Activated naive CD4-positive, alpha-beta T cell treated with anti-CD3 and anti-CD28 coated beads, Interleukin-2, amount 50 U/mL, for 16 hours (primary cell): ENCODE results near the gene SEMA4C.
A peak's percentile ranks its signal among the peaks of the same experiment; 100 is the strongest.

Experiments
- DNase-seq: peaks from one replicate; pipeline ENCODE4 v3.0.0-alpha.2; 2020

SEMA4C gene, protein sequence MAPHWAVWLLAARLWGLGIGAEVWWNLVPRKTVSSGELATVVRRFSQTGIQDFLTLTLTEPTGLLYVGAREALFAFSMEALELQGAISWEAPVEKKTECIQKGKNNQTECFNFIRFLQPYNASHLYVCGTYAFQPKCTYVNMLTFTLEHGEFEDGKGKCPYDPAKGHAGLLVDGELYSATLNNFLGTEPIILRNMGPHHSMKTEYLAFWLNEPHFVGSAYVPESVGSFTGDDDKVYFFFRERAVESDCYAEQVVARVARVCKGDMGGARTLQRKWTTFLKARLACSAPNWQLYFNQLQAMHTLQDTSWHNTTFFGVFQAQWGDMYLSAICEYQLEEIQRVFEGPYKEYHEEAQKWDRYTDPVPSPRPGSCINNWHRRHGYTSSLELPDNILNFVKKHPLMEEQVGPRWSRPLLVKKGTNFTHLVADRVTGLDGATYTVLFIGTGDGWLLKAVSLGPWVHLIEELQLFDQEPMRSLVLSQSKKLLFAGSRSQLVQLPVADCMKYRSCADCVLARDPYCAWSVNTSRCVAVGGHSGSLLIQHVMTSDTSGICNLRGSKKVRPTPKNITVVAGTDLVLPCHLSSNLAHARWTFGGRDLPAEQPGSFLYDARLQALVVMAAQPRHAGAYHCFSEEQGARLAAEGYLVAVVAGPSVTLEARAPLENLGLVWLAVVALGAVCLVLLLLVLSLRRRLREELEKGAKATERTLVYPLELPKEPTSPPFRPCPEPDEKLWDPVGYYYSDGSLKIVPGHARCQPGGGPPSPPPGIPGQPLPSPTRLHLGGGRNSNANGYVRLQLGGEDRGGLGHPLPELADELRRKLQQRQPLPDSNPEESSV

DNA sequence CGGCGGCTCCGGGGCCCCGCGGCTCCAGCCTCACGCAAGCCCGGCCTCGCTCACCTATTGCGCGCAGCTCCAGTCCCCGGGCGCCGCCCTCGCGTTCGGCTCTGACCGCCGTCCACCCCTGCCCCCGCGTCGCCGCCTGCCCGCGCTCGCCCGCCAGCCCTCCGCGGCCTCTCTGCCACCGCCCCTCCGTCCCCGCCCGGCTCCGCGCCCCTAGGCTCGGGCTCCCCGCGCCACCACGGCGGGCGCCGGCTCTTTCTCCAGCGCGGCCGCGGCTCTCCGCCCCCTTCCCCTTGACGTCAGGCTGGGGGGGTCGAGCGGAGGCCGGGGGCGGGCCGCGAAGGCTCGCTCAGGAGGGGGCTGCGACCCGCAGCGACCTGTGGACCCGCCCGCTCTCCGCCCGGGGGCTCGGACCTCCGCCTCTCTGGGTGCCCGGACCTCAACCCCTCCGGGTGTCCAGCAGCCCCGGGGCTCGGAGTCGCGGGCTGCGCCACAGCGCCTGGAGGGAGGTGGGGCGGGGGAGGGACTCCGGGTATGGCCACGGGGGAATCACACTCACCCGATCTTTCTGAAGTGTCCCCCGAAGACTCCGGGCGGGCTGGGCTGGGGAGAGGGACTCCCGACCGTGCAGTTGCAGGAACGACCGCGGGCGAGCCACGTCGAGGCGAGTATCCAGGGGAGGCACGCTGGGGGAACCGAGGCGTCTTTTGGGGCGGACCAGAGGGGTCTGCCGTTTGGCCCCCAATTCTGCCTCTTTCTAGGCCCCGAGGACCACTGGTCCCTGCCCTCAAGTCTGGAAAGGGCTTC lies at the start of gene SEMA4C:
TSS of gene SEMA4C (minus strand) at position 259 of the 804 bp plus-strand sequence. CDS start 2,194 bp downstream, outside the sequence.
- DNase-seq = peak; percentile 58

DNA sequence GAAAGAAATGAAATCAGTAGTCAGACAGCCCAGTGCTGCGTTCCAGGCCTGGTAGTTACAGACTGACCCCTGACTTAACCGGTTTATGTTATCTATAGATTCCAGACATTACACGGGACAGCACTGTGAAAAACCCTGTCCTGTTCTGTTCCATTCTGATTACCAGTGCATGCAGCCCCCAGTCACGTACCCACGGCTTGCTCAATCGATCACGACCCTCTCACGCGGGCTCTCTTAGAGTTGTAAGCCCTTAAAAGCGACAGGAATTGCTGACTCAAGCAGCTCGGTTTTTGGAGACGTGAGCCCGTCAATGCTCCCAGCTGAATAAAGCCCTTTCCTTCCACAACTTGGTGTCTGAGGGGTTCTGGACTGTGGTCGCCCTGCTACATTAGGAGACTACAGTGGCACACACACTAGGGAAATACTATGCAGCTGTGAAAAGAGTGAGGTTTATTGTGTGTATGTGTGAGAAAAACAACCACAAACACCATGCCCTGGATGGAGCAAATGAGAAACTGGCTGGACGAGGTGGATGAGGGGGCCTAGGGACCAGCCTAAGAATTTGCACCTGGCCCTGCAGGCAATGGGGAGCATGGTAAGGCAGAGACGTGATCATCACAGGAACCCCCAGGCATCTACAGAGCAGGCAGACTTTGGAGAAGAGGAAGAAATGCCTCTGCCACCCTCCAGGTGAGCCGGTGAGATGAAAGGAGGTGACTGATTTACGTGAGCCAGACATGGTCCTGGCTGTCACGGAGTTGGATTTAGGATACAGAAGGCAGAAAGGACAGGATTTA lies 49.1 kb upstream of the SEMA4C start:
- no peak for DNase-seq

DNA sequence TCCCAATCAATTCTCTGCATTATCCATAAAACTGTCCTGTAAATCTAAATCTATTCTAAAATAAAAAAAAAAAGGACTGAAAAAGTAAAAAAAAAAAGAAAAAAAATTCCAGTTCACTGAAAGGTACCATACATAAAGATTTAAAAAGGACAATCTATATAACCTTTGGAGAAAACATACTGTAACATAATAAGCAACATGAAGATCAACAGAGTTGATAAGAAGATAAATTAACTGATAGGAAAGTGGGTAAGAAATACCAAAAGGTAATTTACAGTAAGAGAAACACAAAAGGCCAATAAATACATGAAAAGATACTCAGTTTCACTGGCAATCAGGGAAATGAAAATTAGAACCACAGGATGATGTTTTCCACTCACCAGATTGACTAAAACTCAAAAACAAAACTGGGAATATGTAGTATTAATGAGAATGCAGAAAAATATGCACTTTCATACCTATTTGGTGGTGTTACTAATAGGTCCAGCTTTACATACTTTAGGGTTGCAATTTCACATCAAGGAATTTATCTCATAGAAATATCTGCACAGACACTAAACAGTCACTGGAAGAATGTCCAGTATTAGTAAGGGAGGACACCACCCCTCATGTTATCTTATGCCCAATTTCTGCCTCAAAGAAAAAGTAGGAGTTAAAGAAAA lies 48.3 kb upstream of the SEMA4C start:
- DNase-seq = no peak

DNA sequence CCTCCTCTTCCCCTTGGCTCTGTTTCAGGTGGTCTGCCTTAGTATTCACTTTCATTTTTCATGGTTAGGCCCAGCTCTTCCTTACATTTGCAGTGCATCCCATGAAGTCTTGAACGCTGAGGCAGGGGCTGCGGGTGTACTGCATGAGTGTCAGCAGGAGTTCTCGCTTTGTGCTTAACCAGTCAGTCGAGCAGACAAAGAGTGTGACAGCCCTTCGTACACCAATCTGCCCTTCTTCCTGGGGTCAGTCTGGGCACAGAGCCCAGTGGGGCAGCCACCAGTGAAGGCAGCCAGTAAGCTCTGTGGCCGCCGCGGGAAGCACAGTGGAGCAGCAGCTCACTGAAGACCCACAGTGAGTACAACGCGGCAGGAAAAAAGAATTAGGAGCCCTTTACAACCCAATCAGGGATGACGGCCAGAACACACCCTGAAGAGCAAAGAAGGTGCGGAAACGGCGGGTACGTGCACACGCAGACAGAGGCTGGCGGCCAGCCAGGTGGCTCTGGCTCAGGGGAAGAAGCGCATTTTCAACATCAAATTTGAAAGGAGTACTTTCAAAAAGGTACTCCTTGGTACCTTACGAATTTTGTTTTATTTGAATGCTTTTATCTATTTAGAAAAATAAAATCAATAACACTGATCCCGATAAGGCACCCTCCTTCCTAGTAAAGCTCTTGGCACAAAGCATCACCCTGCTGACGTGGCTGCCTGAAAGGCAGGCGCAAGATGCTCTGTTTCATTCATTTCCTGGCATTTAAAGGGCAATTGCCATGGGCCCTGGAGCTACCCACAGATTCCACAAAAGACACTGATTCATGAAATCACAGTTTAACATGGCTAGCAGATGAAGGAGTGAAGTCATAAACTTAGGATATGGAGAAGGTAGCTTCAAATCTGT lies 47.0 kb upstream of the SEMA4C start:
- no peak for DNase-seq

DNA sequence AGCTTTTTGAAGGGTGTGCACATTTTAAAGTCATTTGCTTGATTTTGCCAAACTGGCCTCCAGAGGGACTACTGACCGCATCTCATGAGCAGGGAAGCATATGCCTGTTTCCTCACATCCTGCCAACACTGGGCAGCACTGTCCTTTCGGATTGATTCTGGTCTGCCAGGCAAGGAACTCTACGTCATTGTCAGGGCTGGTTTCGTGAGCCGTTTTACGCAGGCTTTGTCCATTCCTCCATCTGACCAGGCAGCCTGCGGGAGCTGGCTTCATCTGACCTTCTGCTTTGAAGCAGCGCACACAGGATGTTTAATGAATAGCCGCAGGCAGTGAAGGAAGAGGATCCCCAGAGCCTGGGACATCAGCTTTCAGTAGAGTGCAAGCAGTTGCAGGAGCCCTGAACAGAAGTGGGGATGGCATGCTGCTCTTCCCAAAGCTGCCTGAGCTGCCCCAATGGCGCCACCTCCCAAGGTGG lies 46.3 kb upstream of the SEMA4C start:
- DNase-seq = no peak

DNA sequence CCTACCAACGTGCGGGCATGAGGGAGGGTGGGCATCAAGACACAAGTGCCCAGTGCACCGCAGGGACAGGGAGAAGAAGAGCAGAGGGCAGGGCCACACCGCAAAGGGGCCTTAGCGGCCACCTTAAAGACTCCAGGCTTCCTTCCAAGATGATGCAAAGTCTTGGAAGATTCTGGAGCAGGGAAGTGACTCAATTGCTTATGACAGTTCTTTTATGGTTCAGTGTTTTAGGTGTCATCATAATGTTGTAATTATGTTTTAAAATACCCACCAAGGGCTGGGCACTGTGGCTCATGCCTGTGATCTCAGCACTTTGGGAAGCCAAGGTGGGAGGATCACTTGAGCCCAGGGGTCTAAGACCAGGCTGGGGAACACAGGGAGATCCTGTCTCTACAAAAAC lies 44.5 kb upstream of the SEMA4C start:
- DNase-seq = no peak

DNA sequence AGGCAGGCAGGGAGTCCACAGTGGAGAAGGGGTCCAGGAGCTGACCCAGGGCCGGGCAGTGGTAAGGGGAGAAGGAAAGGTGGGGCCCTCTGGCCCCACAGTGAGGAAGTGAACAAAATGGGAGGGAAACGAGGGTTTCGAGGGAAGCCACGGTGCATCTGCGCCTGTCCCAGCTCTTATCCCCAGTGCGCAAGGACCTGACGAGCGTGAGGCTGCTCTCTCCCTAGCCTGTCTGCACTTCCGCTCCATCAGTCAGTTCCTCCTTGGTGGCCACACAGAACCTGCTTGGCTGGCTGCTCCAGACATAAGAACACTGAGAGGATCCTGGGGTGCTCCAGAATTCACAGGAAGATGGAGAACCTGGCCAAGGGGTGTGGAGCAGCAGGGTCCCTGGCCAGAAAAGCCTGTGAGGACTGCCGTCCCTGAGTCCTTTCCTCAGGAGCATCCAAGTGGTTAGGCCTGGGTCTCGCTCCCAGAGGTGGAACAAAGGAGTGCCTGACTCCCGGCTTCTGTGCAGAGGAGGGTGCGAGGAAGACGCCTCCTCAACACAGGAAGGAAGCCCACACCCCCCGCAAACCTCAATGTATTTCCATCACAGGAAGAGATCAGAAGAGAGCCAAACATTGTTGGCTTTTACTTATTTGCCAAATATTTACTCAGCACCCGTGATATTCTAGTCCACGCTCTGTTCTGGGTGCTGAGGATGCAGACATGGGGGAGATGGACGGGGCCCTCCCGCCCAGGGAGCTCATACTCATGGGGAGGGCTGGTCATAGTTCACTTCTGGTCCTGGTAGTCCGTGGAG lies 43.7 kb upstream of the SEMA4C start:
- peak; percentile 46 for DNase-seq

DNA sequence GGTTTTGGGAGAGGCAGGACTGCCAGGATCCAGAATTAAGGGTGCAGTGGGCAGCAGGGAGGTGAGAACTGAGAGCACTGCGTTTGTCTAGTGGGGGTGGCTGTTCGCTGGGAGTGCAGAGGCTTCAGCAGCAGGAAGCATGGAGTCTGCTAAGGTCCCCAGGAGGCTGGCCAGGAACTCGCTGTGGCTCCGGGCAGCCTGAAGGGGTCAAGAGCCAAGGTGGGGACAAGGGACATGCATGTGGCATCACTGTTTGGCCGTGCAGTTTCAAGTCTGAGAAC lies 43.2 kb upstream of the SEMA4C start:
- no peak for DNase-seq

DNA sequence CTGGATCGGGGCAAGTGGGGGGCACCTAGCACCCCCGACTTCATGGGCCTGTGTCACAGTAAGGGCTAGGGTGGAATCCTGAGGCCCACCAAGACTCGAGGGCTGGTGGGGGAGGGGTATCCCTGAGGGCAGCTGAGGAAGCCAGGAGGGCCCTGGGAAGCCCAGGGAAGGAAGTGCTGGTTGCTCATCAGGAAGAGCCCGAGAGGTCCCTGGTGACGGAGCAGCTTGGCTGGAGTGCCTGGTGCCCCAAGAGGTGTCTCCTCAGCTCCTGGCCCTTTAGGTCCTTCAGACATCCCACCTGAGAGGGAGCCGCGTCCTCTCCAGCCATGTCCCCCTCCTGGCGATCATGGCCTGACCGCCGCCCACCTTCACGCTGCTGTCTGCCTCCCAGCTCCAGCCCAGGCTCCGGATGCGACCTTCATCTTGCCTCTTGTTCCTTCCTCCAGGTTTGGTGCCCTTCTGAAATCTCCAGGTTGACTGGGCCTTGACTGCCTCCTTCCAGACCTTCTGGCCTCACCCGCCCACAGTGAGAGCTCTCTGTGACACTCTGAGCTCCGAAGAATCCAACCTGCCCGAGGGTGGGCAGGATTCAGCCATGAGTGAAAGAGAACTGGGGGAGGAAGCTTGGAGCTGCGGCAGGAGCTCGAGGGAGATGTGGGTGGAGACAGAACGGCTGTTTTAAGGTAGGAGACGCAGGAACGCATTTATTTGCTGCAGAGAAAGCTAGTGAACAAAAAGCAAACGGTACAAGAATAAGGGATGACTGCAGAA lies 42.7 kb upstream of the SEMA4C start:
- DNase-seq = no peak

DNA sequence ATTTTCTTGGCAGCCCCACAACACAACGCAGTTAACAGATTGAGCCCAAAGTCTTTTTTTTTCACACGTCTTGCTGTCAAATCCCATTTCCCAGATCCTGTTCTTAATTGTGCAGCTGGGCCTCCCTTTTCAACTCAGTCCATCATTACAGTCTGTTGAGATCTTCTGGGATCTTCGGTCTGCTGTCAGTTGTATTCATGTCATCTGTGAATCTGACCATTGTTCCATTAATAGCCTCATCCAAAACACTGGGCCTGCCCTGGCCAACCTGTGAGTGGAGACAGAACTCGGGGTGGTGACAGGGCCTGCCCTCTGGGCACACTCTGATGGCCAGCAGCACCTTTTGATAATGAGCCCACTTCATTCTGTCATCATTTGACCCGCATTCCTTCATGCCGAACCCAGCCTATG lies 39.7 kb upstream of the SEMA4C start:
- DNase-seq = no peak

DNA sequence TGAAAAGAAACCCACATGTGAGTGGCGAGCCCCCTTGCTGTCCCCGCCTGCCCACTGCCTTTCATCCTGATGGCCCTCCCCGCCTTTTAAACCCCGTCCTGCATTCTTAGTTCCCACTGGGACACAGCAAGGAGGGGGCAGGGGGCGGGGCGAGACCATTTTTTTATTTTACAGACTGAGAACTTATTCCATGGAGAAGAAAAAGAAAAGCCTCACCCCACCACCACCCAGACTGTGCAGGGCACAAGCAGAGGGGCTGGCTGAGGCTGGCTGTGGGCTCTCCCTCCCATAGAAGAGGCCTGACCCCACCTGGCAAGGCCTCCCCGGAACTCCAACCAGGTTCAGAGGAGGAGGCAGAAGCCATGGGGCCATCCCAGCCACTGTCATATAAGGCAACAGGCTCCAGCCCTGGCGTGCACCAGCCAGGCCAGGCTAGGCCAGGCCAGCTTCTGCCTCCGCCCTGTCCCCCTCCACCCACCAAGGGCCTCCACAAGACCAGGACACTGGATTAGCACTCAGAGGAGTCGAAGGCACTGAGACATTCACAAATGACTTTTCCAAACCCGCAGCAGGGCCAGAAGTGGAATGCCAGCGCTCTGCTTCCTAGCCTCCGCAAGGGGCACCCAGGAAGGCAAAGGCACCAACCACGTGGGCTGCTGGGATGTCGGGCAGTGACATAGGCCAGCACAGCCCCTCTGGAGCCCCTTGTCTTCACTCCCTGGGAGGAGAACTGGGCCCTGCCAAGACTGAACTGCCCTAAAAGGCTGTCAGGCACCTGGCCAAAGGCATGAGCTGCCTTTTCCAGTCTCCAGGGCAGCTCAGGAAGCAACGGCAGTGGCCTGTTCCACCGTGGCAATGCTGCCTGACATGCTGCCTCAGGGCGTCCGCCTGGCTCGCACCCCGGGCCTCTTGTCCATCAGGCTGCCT lies 37.5 kb upstream of the SEMA4C start:
- DNase-seq = no peak

DNA sequence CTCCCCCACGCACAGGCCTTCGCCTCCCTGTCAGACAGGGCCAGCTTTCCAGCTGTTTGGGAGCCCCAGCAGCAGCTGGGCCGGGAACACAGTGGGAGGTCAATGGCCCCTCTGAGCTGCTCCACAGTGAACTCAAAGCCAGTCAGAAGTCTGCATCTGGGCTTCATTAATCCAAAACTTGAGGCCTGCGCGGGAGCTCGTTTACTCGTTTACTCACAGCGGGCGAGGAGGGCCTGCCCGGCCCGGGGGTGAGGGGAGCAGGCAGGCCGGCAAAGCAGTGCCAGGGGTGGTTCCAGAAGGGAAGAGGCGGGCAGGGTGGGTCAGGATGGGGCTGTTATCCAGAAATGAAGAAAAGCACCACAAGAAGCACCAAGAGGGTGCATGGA lies 36.8 kb upstream of the SEMA4C start:
- DNase-seq = no peak

DNA sequence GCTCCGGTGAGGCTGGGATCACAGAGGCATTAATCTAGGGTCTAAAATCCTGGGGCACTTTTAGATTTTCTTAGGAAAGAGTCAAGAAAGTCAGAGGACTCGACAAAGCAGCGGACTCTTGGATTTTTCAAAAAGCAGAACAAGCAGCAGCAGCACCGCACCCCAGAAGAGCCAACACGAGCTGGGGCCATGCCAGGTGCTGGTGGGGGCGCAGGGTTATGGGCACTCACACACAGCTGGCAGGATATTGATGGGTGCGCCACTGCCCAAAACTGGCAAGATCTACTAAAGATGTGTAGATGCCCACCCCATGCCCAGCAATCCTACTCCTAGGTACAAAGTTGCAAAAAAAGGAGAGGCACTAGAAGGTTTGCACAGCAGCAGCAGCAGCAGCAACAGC lies 33.9 kb upstream of the SEMA4C start:
- no peak for DNase-seq

DNA sequence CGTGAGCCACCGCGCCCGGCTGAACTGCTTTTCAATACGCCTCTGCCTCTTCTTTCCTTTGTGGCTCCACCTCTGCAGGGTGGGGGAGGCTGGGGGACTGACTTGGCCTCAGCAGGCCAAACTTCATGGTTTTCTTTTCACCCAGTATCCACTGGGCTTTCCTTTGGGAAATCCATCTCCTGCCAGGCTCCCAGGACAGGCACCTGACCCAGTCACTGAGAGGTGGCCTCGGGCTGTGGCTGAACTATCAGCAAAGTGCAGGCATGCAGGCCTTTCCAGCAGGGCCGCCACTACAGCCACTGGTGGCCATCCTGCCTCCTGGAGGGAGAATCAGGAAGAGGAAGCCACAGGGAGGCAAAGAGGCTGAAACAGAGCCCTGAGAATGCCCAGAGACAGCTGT lies 33.4 kb upstream of the SEMA4C start:
- no peak for DNase-seq

DNA sequence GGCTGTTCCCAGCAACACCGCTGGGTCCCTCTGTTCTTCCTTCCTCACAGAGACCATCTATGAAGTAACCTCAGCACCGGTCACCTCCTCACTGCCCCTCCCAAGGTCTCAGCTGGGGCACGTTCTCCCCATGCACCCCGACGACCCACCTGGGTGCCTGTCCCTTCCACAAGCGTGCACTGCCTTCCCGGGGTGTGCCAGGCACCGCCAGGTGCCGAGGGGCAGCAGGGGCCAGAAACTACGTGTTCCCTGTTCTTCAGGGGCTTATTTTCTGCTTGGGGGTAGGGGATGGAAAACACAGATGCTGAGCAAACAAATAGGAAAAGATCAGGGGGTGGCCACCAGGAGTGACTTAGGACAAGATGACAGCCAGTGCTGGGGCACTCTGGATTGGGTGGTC lies 30.4 kb upstream of the SEMA4C start:
- DNase-seq = no peak

DNA sequence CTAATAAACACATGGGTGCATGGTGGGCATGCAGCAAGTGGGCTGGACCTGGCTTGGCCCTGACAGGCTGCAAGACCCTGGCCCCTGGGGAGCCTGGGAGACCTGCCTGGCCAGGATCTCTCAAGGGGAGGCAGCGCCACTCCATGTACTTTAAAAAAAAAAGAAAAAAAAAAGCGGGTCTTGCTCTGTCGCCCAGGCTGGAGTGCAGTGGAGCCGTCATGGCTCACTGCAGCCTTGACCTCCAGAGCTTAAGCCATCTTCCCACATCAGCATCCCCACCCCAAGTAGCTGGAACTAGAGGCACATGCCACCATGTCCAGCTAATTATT lies 29.5 kb upstream of the SEMA4C start:
- DNase-seq = no peak

DNA sequence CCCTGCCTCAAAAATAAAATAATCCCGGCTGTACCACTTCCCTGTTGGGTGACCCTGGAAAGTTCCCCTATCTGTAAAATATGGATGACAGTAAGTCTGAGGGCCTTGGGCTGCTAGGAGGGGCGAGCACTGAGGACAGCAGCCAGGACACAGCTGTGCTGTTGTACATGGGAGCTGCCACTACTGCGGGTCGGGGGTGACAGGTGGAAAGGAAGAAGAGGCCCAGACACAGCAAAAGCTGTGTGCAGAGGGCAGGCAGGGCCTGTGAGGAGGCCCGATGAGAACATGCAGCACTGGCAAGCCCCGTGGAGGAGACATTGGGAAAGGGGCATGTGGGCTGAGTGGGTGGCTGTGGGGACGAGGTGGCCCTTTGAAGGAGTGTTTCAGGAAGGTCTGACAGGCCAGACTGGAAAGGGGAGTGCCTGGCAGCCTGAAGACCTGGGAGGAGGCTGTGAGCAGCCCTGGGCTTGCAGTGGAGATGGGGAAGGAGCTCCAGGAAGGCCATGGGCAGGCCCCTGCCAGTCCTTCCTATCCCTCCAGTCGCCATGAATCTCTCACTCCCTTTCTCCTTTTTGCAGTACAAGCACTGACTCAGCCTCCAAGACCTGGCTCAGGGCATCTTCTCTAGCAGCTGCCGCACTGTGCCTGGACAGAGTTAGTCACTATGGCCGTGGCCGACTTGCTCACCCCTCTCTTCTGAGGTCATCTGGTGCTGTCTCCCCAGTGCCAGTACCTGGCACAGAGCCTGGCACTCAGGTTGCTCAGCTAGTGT lies 28.9 kb upstream of the SEMA4C start:
- no peak for DNase-seq

DNA sequence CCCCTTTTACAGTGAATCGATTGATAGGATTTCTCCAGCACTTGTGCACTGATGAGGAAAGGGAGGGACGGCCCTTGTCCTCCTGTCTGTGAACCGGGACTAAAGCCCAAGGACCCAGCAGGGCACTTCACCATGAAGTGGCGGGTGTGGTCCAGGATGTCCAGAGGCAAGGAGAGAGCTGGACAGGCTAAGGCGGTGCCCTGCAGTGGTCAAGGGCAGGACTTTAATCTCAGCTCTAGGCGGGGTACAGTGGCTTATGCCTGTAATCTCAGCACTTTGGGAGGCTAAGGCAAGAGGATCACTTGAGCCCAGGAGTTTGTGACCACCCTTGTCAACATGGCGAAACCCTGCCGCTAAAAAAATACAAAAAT lies 28.2 kb upstream of the SEMA4C start:
- DNase-seq = no peak
